Activated CD4-positive, alpha-beta T cell treated with anti-CD3 and anti-CD28 coated beads, Interleukin-2, Interleukin-6, amounts not matched to agents 100 ng/mL and 50 ng/mL, durations not matched to agents 16 hours and 8 hours (primary cell): ENCODE results near the gene PLEKHA8.

Experiments
- DNase-seq: peaks from one replicate; pipeline ENCODE4 v3.0.0-alpha.2; 2020

PLEKHA8 gene

GRCh38 chr7:30028216-30028748 is at the start of gene PLEKHA8:
TSS of gene PLEKHA8 (plus strand) at chr7:30028412. CDS start at chr7:30028763, 351 bp downstream.
- DNase-seq = peak; percentile 94

GRCh38 chr7:29980151-29980550 is 48.1 kb upstream of the PLEKHA8 start:
- DNase-seq = no peak

DNA sequence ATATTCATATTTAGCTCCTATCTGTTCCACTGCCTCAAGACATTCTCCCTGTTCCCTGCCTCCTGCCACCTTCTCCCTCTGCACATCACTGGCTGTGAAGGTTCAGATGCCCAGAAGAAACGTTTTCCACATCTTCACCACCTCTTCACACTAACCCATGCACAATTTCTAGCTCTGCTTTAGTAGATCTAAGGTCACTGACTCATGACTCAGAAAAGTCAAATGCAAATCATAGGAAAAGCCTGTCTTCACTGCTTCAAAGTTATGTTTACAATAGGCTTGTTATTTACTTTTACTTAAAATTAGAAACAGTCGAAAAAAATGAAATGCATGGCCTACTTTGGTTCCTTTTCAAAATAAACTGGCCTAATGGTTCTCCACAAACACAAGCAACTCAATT is 41.1 kb upstream of the PLEKHA8 start:
- DNase-seq = no peak

GRCh38 chr7:29987811-29988317 is 40.3 kb upstream of the PLEKHA8 start:
- no peak for DNase-seq

DNA sequence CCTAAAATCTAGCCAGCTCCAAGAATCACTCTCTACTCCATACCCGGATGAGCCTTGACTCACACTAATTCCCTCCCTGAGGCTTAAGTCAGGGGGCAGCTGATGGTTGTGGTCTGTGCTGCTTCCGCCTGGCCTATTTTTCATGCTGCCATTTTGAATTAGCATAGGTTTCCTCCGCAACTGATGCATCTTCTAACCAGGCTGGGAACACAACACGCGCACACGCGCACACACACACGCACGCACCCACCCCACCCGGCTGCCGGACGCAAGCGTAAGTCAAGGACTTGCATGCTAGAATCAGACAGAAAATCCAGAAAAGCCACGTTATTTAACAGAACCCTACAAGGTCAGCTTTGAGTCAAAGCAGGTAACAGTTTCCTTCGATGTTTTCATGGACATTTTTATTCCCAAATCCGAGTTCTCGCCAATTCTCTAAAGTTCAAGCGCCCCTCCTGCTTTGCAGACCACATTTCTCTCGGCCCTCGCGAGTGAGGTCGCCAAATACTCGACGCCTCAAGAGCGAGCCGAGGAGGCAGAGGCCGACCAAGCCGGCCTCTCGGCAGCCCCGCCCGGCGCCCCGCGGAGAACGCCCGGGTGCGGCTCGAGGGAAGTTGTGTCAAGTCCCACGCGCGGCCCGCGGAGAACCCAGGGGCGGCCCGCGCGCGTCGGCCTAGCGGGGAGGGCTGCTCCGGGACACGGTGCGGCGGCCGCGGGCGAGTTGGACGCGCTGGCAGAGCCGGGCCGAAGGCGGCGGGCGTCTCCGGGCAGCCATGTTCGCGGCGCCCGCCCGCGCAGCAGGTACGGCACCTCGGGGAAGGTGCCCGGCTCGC is 39.6 kb upstream of the PLEKHA8 start:
- DNase-seq = peak; percentile 14

- peak; percentile 6 for DNase-seq
These were observed 38.8 kb upstream of the PLEKHA8 start, which contains the start of gene SCRN1 for GRCh38 chr7:29989257-29989995. TSS of gene SCRN1 (minus strand) at chr7:29989801. CDS start at chr7:29969067, 20,734 bp downstream.

DNA sequence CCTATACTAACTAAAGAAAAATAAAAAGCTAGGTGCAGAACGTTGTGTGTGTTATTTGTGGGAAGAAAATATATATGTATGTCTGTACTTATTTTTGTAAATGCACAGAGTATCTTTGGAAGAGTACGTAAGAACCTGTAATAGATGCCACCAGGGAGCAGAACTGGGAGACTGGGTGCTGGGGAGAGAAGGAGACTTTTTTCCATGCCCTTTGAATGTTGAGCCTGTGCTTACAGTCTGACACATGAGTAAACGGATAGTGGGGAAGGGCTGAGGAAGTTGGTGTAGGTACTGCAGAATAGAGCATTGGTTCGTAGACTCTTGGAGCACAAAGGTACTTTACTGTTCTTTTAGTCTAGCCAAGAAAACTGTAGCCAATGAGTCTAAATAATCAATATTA is 37.3 kb upstream of the PLEKHA8 start:
- DNase-seq = no peak

DNA sequence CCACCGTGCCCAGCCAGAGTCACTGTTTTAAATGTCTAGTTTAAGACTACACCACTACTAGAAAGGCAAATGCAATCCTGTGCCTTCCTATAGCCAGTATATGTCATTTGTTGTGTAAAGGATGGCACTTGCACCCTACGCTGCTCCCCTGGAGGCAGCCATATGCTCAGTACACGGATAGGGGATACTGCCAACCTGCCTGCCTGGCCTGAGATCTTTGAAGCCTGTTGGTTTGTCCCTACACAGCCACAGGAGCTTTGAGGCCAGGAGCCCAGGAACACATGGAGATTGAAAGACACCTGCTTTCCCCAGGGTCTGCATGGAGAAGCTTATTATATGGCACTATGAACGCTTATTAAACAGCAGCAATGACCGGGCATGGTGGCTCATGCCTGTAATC is 36.3 kb upstream of the PLEKHA8 start:
- no peak for DNase-seq

GRCh38 chr7:29993140-29993539 is 35.1 kb upstream of the PLEKHA8 start:
- DNase-seq = no peak

- no peak for DNase-seq
These were observed 32.6 kb upstream of the PLEKHA8 start for GRCh38 chr7:29995652-29996051.

- DNase-seq = no peak
These were observed 31.9 kb upstream of the PLEKHA8 start for GRCh38 chr7:29996321-29996720.

GRCh38 chr7:29998489-29998888 is 29.7 kb upstream of the PLEKHA8 start:
- DNase-seq = no peak

- DNase-seq = no peak
These were observed 26.2 kb upstream of the PLEKHA8 start for GRCh38 chr7:30001998-30002397.

DNA sequence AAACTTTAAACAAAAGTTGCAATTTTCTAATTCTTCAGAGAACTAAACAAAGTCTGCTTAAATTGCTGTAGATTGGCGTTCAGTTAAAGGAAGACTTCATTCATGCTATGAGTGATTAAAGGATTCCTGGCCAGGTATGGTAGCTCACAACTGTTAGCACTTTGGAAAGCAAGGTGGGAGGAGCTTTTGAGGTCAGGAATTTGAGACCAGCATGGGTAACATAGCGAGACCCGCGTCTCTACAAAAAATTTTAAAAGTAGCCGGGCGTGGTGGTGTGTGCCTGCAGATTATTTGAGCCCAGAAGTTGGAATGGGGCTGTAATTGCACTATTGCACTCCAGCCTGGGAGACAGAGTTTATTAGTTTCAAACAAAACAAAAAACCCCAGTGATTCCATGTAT is 25.1 kb upstream of the PLEKHA8 start:
- DNase-seq = no peak

- DNase-seq = no peak
These were observed 22.7 kb upstream of the PLEKHA8 start for GRCh38 chr7:30005464-30005863.

DNA sequence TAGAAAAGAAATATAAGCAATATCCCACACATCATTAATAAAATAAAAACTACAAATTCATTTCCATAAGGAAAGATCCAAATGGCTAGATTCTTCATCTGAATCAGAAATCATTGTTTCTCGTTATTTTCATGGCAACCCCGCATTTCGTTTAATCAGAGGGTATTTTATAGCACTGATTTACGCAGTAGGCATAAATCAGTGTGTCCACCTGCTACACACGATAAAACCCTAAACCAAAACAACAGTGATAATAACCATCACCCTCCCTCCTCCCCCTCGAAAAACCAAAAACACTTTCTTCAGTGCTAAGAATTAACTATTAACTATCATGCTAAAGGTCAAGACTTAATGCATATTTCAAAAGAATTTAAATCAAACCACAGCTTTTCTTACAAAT is 18.2 kb upstream of the PLEKHA8 start:
- DNase-seq = no peak

DNA sequence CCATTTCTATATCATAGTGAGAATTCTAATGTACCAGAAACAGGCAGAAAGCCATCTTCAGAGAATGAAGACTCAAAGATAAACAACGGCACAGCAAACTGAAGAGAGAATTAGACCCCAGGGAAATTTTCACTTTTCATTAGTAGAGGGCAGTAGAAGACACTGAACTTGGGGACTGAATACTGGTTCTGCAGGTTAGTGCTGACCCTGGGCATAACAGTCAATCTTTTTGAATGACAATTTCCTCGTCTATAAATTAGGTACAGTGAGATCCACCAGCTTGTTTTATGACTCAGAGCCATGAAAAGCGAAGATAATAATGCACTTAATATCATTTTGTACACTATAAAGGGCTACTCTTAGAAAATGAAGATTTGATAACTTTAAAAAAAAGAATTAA is 15.5 kb upstream of the PLEKHA8 start:
- no peak for DNase-seq

DNA sequence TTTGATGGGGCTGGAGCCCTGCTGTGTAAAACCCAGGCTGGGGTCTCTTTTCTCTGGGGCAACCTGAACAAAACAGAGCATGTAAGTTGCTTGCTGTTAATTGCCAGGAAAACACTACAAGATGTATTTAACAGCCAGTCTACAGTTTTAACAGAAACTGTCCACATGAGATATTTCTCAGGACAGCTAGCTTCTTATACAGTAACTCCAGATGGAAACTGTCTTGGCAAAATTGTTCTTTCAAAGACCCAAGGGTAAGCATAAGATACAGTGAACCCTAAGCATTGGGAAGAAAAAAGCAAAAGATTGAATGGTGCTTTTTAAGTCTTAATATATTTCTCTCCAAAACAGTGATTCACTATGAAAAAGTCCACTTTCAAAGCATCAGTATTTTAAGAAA is 9.8 kb upstream of the PLEKHA8 start:
- no peak for DNase-seq

DNA sequence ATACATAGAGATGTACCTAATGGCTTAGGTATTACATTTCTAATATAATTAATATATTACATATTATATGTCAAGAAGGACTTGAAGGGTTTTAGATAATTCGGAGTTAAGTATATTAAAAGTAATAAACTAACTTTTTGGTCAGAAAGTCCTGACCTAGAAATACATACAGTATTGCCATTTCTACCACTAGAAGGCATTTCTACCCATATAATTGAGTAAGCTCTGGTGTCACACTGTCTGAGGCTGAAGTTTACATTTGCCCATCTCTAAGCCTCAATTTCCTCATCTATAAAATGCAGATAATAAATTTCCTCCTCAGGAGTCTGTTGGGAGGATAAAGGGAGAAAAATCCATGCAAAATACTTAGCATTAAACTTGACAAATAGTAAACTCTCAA is 8.8 kb upstream of the PLEKHA8 start:
- no peak for DNase-seq

- no peak for DNase-seq
These were observed 8.3 kb upstream of the PLEKHA8 start for GRCh38 chr7:30019960-30020359.

GRCh38 chr7:30020535-30020934 is 7.7 kb upstream of the PLEKHA8 start:
- no peak for DNase-seq

- no peak for DNase-seq
These were observed 5.2 kb upstream of the PLEKHA8 start for GRCh38 chr7:30022991-30023390.

- no peak for DNase-seq
These were observed 4.7 kb upstream of the PLEKHA8 start for GRCh38 chr7:30023524-30023923.
